Heart left ventricle (tissue), 16 donors: ENCODE data around the gene TNPO2. TPM values are rescaled to one million over a fixed set of nuclear protein-coding genes. Genes with fewer than 3 reads are reported as not detected.
"Not testable (repeated sequence)": the region's sequence is repeated elsewhere in the genome, so short reads cannot be mapped to it uniquely, and the experiment has no call there.

Experiments used
- ATAC-seq, 4 donors: fragments of 200-7000 bp; cut with Tn5 transposase; one replicate each; pipeline ENCODE4 v1.9.1; 2020 to 2022; ENCODE audit warnings: moderate library complexity in 4 of 4, mild to moderate bottlenecking in 3 of 4, moderate number of reproducible peaks in 1 of 4
- DNase-seq, 5 donors: peaks; one replicate each; pipeline ENCODE4 v3.0.0-alpha.2; 2020
- H3K27ac ChIP-seq, 12 donors: fragments of 200-600 bp; sonication (generic) in 4 of 12; one replicate each; pipeline versions ENCODE4 v1.5.0 to v1.8.0; 2016 to 2022; ENCODE audit warnings: mild to moderate bottlenecking in 2 of 12
- H3K27me3 ChIP-seq, 9 donors: fragments of 200-600 bp; sonication (generic) in 2 of 9; one replicate each; pipeline versions ENCODE4 v1.5.1 to v1.8.0; 2016 to 2022; ENCODE audit warnings: mild to moderate bottlenecking in 3 of 9
- H3K36me3 ChIP-seq, 9 donors: fragments of 200-600 bp; sonication (generic) in 2 of 9; one replicate each; pipeline versions ENCODE4 v1.5.0 to v1.8.0; 2018 to 2022; ENCODE audit warnings: mild to moderate bottlenecking in 2 of 9
- H3K4me1 ChIP-seq, 12 donors: fragments of 200-600 bp; sonication (generic) in 4 of 12; one replicate each; pipeline versions ENCODE4 v1.5.0 to v1.8.0; 2016 to 2022; ENCODE audit warnings: mild to moderate bottlenecking in 3 of 12
- H3K4me3 ChIP-seq, 12 donors: fragments of 200-600 bp; sonication (generic) in 4 of 12; one replicate each; pipeline versions ENCODE4 v1.5.0 to v1.8.0; 2017 to 2022; ENCODE audit warnings: mild to moderate bottlenecking in 9 of 12, moderate library complexity in 4 of 12
- H3K9me3 ChIP-seq, 12 donors: fragments of 200-600 bp; sonication (generic) in 4 of 12; one replicate each; pipeline versions ENCODE4 v1.5.0 to v1.8.0; 2016 to 2022; ENCODE audit warnings: mild to moderate bottlenecking in 1 of 12
- CTCF ChIP-seq, 12 donors: fragments of 200-600 bp; sonication (generic) in 4 of 12; IDR thresholded peaks; one replicate each; pipeline versions ENCODE4 v1.5.0 to v1.8.0; 2018 to 2022; ENCODE audit warnings: antibody characterized with exemption in 12 of 12, mild to moderate bottlenecking in 5 of 12
- POLR2A ChIP-seq, 2 donors: fragments of 450-650 bp; IDR thresholded peaks; one replicate each; pipeline ENCODE4 v1.6.1; 2017; ENCODE audit warnings: antibody characterized with exemption in 2 of 2, mild to moderate bottlenecking in 2 of 2, moderate library complexity in 2 of 2
- WGBS, 4 donors: extraction: QIAGEN DNeasy Blood & Tissue Kit in 2 of 4; methylation state at CpG; one replicate each; pipeline versions ENCODE4 v1.1.5 to v1.1.7; 2013 to 2018; 5-methylcytosine and 5-hydroxymethylcytosine counted together
- intact Hi-C, 10 donors: fragments of 100-400 bp; cut with DNase I; formaldehyde crosslinking; loops; one replicate each; pipeline versions ENCODE4 v1.11.1 to v1.14.2; 2022
- polyA plus RNA-seq, 2 donors: library from polyadenylated mRNA; stranded (reverse); fragments of 200-250 nt; gene quantifications; one replicate each; pipeline ENCODE4 v1.2.3, GENCODE V29; 2013
- total RNA-seq, 9 donors: library from RNA; depleted of rRNA in 2 of 9; stranded (reverse); fragments of >200 nt in 2 of 9; fragmentation: NEBNext Ultra II Directional in 3 of 9; extraction: Animal tissue kit (Norgen Biotek cat#: 25700) in 3 of 9; gene quantifications; one replicate each; pipeline versions ENCODE4 v1.1.0 to v1.2.4, GENCODE V29; 2016 to 2023
- donor health status: ischemic (EF 13 %, LVEDD 7.1; RV severe dilation, severe dysfunction).
- donor health status: healthy with polysubstance abuse.
- donor health status: DM: no; HTN: yes; CAD: no.
- donor health status: DM: no; HTN: no; CAD: no.
- donor health status: ischemic (EF 25% LVEDD 6.9; RV normal size, moderate dysfunction).
- donor health status: ischemic (EF 25% LVEDD 5.7; RV mildly dilated, moderate dysfunction).
- donor health status: healthy.
- donor health status: DM: yes; HTN: yes; CAD: no.
- donor health status: ischemic (EF 35%, LVEDD 5.7; RV mildly dilated, moderate dysfunction).
- donor health status: nonischemic (EF 11% LVEDD 7.7; RV severe dilation, severe dysfunction).
- donor health status: DM: yes; HTN: yes; CAD: no.
- donor health status: PGD.
- donor health status: ischemic (EF 29% LVEDD 5.4; RV normal size, mild dysfunction).
- donor health status: nonischemic (EF 23%, LVEDD 6.1; RV moderate dilation, normal function).

Gene TNPO2
- total and polyA plus RNA-seq, 11 donors: 18.0 to 57.4 (median 37.0) TPM

- WGBS, 4 donors: 87 to 95% (median 93%) methylated on average over 2 of the region's 2 CpGs
- DNase-seq: no peak
- ATAC-seq: no peak
- intact Hi-C loops: no loop called here
- H3K4me1 ChIP-seq: peaks cover 0 to 40% (median 16%) of the 10 kb centered on the region in 12 donors
- TF ChIP-seq POLR2A (IDR thresholded peaks at IDR 0.05): no peak
- TF ChIP-seq CTCF (IDR thresholded peaks at IDR 0.05): no peak
- H3K4me3 ChIP-seq: no peak overlapping the region
- no peak overlapping the region for H3K27ac ChIP-seq
- H3K9me3 ChIP-seq: no peaks in the 10 kb centered on the region
- no peaks in the 10 kb centered on the region for H3K27me3 ChIP-seq
- H3K36me3 ChIP-seq: peaks cover 0 to 46% (median 32%) of the 10 kb centered on the region in 9 donors
These were observed 3.2 kb upstream of the TNPO2 start for GRCh38 chr19:12726988-12727316.

DNA sequence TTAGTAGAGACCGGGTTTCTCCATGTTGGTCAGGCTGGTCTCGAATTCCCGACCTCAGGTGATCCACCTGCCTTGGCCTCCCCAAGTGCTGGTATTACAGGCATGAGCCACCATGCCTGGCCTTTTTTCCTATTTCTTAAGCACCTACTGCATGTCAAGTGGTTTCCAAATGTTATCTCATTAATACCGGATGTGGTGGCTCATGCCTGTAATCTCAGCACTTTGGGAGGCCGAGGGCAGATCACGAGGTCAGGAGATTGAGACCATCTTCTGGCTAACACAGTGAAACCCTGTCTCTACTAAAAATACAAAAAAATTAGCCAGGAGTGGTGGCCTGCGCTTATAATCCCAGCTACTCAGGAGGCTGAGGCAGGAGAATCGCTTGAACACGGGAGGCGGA, 1.9 kb upstream of the TNPO2 start:
- H3K4me3 ChIP-seq, H3K9me3 ChIP-seq, DNase-seq, H3K27me3 ChIP-seq, intact Hi-C loops, H3K27ac ChIP-seq, ATAC-seq: not testable (repeated sequence)
- 88 to 93% (median 91%) methylated on average over 10 of the region's 10 CpGs for WGBS, 4 donors
- peaks cover 0 to 34% (median 21%) of the 10 kb centered on the region in 9 donors for H3K36me3 ChIP-seq
- H3K4me1 ChIP-seq: peaks cover 1 to 38% (median 22%) of the 10 kb centered on the region in 12 donors

DNA sequence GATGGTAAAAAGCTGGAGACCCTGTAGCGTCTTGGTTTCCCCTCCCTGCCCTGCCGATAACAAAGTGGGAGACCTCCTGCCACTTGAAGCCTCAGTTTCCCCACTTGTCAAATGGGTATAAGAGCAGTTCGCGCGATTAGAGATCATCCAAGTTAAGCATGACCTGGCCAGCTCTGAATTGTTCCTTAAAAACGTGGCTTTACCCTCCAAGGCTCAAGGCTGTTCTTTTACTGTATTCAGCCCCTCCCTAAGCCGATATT, 421 bp downstream of the TNPO2 start:
- Histone ChIP-seq H3K27me3 (no peaks in the 10 kb centered on the region), H3K4me1 (peaks cover 4 to 44% (median 33%) of the 10 kb centered on the region in 12 donors), H3K27ac (peak overlapping the region in 11 of 12 donors; percentile 89 to 98 (median 96)), H3K4me3 (peak overlapping the region; percentile 40 to 98 (median 76)), H3K36me3 (peaks cover 0 to 19% (median 7%) of the 10 kb centered on the region in 9 donors), H3K9me3 (no peaks in the 10 kb centered on the region)
- intact Hi-C loops: loop anchor here in 4 of 10 donors (2.0 to 5.0 kb wide), 3 partner anchors 13 to 79 kb away; partner anchors contain the start of genes PRDX2 (in 2 of the 4), THSD8 (in 2 of the 4), DHPS (in 1 of the 4) and GET3 (in 1 of the 4)
- ATAC-seq (no peak), DNase-seq (no peak)
- 0 to 2% (median 1%) methylated on average over 7 of the region's 7 CpGs for WGBS, 4 donors
- TF ChIP-seq POLR2A (IDR thresholded peaks at IDR 0.05) (no peak), CTCF (IDR thresholded peaks at IDR 0.05) (no peak)

DNA sequence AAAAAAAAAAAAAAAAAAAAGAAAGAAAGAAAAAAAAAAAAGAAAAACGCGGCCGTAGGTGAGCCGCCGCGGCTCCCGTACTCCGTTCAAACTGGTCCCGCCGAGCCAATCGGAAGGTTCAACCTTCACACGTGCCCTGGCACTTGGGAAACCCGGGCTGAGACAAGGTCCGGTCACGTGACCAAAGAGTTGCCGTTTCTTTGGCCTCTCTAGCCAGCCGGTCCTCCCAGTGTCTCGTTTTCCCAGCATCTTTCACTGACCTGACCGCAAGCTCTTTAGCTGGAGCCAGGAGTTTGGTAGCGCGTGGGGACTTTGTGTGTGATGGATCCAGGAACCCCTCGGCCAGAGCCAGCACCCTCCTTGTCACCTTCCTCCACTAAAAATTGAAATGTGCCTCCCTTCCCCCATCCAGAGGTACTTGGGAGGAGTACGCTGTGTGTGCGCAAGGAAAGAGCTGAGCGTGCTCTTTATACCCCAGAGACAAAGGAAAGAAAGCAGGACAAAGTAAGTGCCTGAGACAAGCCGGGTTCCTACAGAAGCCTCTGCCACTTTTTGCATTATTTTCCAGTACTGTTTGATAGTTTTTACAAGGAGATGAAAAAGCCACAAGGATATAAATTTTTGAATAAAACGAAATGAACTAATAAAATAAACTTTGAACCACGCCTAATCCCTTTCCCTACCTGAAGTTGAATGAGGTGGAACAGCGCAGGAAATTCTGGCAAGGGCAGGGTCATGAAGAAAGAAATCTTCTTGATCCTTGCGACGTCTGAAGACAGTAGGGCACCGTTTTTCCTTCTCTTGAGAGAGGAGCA, 959 bp downstream of the TNPO2 start:
- peak overlapping the region; percentile 65 to 98 (median 79) for H3K4me3 ChIP-seq
- peaks cover 0 to 19% (median 13%) of the 10 kb centered on the region in 9 donors for H3K36me3 ChIP-seq
- peak overlapping the region; percentile 88 to 98 (median 96) for H3K27ac ChIP-seq
- 1% methylated on average over 32 of the region's 32 CpGs for WGBS, 4 donors
- ATAC-seq: peak; percentile 92 to 96 (median 94)
- intact Hi-C loops: loop anchor here in 4 of 10 donors (2.0 to 5.0 kb wide), 3 partner anchors 14 to 80 kb away; partner anchors contain the start of genes PRDX2 (in 2 of the 4), THSD8 (in 2 of the 4), DHPS (in 1 of the 4) and GET3 (in 1 of the 4)
- H3K9me3 ChIP-seq: no peaks in the 10 kb centered on the region
- DNase-seq: peak; percentile 96 to 99 (median 98)
- H3K27me3 ChIP-seq: no peaks in the 10 kb centered on the region
- TF ChIP-seq CTCF (IDR thresholded peaks at IDR 0.05): no peak
- TF ChIP-seq POLR2A (IDR thresholded peaks at IDR 0.05): no peak
- H3K4me1 ChIP-seq: peaks cover 4 to 44% (median 33%) of the 10 kb centered on the region in 12 donors
